Subcutaneous adipose tissue (tissue), 4 donors: ENCODE measurements around the gene LST1. TPM values are rescaled to one million over a fixed set of nuclear protein-coding genes. Genes with fewer than 3 reads are reported as not detected.

ENCODE experiments used
- CTCF ChIP-seq: fragments of 450-650 bp; IDR thresholded peaks from one replicate; pipeline ENCODE4 v1.5.1; 2016; ENCODE audit warnings: low read depth, mild to moderate bottlenecking, control low read depth, antibody characterized with exemption, moderate library complexity
- total RNA-seq, 4 donors: library from RNA; depleted of rRNA; stranded (reverse); fragments of >200 nt; gene quantifications; one replicate each; pipeline ENCODE4 v1.1.0, GENCODE V29; 2016

The LST1 gene
- total RNA-seq, 4 donors from 2014 or later: 10.4 to 53.9 (median 12.5) TPM

- no peak for TF ChIP-seq CTCF
Observed at GRCh38 chr6:31575335-31575901, 10.7 kb upstream of the LST1 start, which contains the start of gene TNF. TSS of gene TNF (plus strand) at chr6:31575565. CDS start at chr6:31575742, 177 bp downstream.

- no peak for TF ChIP-seq CTCF
Observed at GRCh38 chr6:31575952-31576685, 10.0 kb upstream of the LST1 start.

GRCh38 chr6:31576897-31577578, 9.0 kb upstream of the LST1 start:
- TF ChIP-seq CTCF: no peak

GRCh38 chr6:31577579-31577966, 8.5 kb upstream of the LST1 start:
- no peak for TF ChIP-seq CTCF

- TF ChIP-seq CTCF: no peak
Observed at GRCh38 chr6:31578184-31579118, 7.6 kb upstream of the LST1 start.

GRCh38 chr6:31579119-31579505, 7.0 kb upstream of the LST1 start:
- TF ChIP-seq CTCF: no peak
